Midbrain (tissue), 1 donor: Measurements from ENCODE around the gene SLC22A25.
"Not testable (repeated sequence)": the region's sequence is repeated elsewhere in the genome, so short reads cannot be mapped to it uniquely, and the experiment has no call there.

ENCODE experiments used
- DNase-seq: peaks from one replicate; lab custom pipeline; 2025; lab: John Stamatoyannopoulos, UW

Gene SLC22A25

GRCh38 chr11:63235471-63236461, 7.6 kb downstream of the SLC22A25 start:
- not testable (repeated sequence) for DNase-seq

- no peak for DNase-seq
Observed at GRCh38 chr11:63229815-63230214, 13.6 kb downstream of the SLC22A25 start.

- no peak for DNase-seq
Observed at GRCh38 chr11:63227521-63228107, 15.8 kb downstream of the SLC22A25 start.

- no peak for DNase-seq
Observed at GRCh38 chr11:63226488-63227114, 16.8 kb downstream of the SLC22A25 start.

- DNase-seq: no peak
Observed at GRCh38 chr11:63214093-63214492, 29.3 kb downstream of the SLC22A25 start.

- DNase-seq: peak; percentile 0
Observed at GRCh38 chr11:63212742-63213141, 30.7 kb downstream of the SLC22A25 start.

- no peak for DNase-seq
Observed at GRCh38 chr11:63210111-63210510, 33.3 kb downstream of the SLC22A25 start.
